Activated T-cell treated with anti-CD3 and anti-CD28 coated beads for 48 hours (primary cell): ENCODE measurements around the gene HMGB4.
A peak's percentile ranks its signal among the peaks of the same experiment; 100 is the strongest.

Experiments
- DNase-seq: peaks from one replicate; pipeline ENCODE4 v3.0.0-alpha.2; 2020; ENCODE audit warnings: low read depth

Gene HMGB4

DNA sequence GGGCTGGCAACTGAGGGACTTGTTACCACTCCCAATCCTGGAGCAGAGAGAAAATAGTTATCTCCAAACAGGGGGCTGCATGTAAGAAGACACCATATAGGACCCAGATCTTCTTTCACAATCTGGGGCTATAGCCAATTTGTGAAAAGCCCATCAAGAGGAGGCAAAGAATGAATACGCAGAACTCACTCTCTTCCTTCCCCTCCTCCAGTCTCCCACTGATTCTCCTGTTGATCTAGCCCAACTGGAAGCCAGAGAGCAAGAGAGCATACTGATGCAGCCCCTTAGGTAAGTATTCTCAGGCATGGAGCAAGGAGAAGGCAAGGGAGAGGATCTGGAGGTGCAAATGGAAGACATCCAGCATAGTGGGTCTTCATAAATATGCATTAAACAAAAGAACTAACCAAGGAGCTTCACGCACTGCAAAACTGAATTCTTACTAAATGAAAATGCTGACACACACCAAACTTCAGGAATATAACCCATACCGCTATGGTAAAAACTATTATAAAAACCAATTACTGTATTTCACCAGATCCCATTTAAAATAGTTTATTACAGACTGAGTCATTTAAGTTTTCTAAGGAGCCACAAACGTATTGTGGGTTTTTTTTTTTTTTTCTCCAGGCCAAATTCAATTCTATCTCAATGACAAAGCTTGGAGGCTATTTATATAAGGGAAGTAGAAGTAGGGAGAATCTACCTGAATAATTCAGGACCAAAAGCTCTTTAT is 15.5 kb upstream of the HMGB4 start:
- DNase-seq: no peak

DNA sequence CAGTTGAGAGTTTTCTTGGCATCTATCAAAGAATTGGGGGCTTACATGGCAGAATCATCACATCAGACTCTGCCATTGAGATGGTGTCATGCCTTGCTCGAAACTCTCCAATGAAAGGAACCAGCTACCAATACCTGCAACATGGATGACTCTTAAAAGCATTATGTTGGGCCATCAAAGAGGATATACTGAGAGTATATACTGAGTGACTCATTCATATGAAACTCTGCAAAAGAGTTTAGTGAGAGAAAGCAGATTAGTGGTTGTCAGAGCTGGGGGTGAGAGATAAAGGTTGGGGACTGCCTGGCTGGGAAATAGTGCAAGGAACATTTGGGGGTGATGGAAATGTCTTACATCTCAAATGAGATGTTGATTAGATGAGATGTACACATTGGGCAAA is 14.7 kb upstream of the HMGB4 start:
- DNase-seq: no peak

DNA sequence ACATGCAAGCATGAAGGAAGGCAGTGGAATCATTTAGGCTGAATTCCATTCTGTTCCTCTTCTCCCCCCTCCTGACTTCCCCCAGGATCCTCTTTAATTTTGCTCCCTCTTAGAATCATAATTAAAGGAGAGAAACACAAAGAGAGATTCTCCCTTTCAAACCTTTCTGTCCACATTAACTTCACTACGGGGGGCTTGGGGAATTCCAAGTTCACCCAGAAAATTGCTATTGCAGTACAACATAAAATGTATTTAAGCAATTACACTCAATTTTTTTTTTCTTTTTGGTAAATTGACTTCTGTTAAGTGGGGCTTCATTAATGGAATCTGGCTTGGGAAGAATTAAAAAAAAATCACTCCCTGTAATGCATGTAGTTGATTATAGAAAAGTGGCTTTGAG is 13.4 kb upstream of the HMGB4 start:
- DNase-seq: no peak

DNA sequence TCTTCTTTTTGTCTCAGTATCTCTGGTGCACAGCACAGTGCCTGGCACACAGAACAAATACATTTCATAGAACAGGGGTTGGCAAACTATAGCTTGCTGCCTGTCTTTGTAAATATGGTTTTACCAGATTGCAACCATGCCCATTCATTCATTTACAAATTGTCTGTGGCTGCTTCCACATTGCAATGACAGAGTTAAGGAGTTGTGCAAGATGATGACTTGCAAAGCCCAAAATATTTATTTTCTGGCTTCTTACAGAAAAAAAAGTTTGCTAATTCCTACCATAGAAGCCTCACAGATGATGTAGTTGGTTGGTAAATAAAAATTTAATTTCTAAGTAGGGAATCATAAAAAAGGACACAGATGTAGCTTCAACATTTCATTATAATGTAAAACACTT is 11.2 kb upstream of the HMGB4 start:
- no peak for DNase-seq

DNA sequence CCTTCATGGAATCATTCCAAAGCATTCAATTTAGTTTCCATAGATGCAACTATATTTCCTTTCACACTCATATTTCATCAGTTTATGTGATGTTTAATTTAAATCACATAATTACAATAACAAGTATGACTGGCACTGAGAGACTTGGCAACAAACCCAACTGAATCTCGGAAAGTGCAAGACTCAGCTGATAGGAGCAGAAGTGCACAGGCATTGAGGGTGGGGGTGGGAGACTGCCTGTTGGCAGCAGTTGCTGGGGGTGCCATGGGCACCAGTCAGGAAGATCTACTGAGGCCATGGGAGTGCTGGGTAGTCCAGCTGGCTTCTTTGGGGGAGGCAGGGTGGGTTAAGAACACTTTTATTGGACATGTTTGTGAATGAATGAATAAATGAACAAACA is 10.4 kb upstream of the HMGB4 start:
- no peak for DNase-seq

DNA sequence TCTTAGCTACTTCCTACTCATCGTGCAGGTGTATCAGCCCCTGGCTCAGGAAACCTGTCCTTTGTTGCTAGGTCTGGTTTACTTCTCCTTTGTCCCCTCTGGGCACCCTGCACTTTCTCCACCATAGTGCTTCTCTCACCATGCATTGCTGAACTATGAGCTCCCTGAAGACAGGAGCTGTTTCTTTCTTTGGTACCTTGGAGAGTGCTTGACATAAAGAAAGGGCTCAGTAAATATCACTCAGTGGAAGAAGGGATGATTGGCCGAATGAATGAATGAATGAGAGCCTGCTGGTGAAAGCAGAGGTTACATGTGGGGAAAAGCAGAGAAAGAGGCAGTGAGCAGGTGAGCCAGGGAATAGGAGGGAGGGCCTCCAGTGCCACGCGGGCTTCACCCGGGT is 9.8 kb upstream of the HMGB4 start:
- DNase-seq: no peak

DNA sequence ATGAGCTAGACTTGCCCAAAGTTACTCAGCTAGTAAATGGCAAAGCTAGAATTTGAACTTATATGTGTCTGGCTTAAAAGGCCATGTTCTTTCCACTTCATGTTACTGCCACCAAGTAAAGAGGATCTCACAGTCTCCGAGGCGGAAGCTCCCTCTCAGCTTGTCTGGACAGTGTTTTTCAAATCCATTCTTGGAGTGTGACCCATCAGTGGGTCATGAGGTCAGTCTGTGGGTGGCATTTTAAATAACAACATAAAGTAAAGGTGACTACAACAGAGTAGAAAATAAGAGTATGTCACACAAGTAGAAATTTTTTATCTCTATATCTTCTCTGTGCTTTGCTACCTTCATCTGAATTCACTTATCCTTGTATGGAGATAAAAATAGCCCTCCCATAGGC is 3.2 kb upstream of the HMGB4 start:
- no peak for DNase-seq

DNA sequence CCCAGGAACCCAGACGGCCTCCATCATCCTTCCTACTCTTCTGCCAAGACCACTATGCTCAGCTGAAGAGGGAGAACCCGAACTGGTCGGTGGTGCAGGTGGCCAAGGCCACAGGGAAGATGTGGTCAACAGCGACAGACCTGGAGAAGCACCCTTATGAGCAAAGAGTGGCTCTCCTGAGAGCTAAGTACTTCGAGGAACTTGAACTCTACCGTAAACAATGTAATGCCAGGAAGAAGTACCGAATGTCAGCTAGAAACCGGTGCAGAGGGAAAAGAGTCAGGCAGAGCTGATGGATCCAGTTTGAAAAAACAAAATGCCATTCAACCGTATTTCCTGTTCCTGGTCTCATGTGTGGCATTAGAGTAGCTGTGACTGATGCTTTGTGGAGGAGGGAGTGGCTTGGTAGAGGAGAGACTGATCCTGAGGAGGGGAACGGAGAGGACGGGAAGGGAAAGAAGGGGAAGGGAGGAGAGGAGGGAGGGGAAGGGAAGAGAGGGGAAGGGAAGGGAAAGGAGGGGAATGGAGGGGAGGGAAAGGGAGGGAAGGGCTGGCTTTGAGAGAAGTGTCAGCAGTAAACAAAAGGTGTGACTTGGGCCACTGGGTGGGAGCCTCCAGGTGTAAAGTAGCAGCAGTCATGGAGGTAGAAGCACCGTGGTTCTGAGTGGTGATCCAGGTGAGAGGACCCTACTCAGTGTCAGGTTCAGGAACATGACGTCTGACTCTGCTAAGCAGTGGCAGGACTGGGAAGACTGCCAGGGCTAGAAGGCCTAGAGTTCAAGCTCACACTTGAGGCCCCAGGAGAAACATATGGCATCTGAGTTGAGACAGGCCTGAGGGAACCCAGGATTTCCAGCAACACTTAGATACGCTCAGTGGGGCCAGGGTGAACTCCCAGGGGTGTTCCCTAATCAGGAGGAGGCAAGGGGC is 846 bp downstream of the HMGB4 start:
- DNase-seq: no peak

DNA sequence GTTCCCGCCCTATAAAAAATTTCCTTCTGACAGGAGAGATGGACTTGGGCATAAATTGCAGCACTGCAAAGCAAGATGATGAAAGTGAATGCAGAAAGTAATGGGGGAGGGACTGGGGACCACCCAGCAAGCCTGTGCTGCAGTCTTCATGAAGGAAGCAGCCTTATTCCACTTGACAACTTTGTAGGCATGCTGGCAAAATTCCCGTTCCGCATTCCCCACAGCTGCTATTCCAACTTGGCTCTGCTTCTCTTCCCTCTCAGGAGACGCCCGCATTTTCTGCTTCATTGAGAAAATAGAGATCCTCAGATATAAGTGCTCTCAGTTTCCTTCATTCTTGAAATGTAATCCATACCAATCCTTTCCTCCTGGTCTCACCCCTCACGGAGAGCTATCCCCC is 2.4 kb downstream of the HMGB4 start:
- DNase-seq: no peak

DNA sequence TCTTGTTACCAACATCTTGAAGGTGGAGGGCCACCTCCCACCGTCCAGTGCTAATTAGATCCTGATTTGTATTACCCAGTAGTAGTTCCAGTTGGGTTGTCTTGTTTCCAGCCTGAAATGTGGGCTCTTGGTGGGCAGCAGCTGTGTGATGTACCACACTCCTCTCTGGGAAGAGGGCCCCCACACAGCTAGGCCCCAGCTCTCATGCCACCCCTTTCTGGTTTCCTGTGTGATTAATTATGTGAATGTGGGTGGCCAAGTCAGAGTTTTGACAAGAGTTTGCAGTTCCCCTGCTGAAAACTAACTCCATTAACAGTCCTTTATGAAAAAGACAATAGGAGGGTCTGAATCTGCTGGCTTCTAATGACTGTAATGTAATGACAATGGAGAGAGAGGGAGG is 3.8 kb downstream of the HMGB4 start:
- DNase-seq: peak; percentile 0

DNA sequence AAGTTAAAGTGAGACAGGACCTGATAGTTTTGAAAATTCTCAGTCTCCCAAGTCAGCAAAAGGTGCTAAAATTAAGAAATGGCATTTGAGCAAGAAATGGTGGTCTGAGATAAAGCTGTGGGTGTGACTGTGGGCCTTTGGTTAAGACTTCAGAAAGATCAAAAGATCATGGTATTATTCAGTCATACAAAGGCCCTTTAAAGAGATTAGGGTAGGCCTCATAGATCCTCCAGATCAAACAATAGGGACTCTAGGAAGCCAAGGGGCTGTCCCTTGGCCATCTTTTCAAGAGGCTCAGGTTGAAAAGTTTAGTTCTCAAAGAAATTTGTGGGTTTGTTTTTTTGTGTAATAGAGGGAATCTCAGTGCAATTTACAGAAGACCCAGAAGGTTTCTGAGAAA is 8.4 kb downstream of the HMGB4 start:
- DNase-seq: no peak

DNA sequence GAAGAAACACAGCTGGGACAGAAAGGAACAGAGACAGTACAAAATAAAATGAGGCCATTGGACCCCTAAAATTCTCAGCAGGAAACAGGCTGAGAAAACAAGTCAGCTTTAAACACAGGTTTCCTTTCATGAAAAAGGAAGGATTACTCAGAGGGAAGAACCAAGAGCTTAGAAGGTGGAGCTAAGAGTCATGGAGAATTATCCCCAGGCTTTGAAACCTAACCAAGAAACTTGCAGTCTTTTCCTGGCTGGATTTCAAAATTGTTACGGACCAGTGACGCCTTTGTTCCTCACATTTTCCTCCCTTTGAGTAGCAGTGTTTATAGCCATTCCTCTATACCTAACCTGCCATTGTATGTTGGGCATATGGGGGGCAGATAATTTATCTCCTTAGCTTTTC is 8.8 kb downstream of the HMGB4 start:
- DNase-seq: no peak

DNA sequence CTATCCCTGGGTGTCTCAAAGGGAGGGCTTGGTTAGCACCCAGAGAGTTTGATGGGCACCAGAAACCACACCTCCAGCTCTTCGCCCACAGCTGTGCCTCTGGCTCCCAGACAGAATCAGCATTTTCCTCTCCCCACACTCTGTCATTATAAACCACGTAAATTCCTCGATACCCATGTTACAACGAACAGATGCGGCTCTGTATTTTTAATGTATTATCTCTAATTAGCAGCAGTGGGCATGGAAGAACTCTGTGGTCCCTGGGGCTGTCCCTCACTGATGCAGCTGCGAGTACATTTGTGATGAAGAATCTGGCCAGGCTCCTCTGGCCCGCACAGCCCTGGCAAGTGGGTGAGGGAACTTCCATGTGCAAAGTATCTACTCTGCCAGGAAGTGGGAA is 10.8 kb downstream of the HMGB4 start:
- DNase-seq: no peak

DNA sequence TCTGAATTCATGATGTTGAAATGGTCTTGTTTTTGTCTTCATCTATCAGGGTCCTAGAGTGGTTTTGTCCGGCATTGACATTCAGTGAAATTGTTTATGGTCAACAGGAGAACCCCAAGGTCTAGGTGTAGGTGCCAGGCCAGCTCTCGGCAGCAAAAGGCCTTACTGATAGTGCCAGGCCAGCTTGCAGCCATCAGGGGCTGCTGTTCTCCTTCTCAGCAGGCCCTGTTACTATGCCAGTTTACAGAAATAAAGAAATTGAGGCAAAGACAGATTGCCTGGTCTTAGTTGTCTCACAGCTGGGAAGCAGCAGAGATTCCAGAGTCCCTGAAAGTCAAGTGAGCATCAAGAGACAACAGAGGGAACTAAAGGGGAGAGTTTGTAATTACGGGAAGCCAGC is 12.0 kb downstream of the HMGB4 start:
- DNase-seq: no peak

DNA sequence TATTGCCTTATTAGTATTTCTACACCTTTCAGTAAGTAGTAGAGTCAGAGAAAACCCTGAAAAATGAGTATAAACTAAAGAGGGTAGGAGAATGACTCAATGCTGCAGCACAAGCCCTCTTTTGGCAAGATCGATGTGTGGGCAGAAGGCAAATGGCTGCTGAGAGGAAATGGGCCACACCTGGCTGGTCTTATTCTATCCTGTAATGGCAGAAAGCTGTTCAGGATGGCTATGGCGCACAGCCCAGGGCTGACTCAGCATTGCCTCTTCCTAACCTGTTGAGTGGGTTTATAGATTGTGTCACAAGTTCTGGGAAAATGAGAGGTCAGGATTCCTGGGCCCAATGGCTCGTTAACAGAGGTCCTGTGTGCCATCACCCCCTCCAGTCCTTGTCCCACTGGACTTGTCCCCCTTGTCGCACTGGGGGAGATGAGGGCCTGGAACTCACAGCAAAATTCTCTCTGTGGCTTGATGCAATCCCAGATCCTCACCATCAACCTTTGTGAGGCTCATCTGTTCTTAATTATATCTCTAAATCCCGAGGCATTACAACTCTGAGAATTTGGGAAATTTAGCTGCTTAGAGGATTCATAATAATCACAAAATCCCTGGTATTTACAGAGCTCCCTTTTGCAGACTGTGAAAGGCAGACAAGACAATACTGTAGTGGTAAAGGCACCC is 13.2 kb downstream of the HMGB4 start:
- no peak for DNase-seq

DNA sequence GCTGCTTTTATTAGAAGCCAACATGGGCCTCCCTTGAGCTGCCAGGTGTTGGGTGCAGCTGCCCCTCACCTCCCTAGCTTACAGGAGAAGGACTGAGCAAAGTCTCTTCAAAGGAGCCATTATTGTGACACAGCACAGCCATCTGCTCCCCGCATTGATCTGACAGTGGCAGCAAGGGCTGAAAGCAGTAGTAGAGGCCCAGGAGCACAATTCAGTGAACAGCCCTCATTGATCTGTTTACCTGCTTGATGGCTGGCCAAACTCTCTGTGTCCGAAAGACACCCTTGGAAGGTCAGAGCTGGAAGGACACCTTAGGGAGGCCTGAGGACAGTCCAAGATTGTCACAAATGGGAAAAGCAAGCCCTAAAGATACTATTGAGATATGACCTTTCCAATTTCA is 14.5 kb downstream of the HMGB4 start:
- DNase-seq: no peak

DNA sequence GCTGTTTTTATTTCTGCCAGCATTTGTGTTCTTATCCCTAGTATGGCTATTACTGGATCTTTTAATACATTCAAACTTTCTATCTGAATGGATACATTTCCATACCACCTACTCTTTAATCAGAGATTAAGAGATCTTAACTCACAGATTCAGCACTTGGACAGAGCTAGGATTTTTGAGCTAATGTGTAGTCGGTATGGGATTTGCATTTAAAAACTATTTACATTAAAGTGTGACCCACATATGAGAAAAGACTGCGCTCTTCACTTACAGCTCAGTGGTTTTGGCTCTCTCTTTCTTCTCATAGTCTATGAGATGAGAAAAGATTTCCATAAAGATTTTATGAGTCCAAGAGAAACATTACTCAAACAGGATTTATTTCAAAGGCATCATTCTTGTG is 16.4 kb downstream of the HMGB4 start:
- DNase-seq: no peak

DNA sequence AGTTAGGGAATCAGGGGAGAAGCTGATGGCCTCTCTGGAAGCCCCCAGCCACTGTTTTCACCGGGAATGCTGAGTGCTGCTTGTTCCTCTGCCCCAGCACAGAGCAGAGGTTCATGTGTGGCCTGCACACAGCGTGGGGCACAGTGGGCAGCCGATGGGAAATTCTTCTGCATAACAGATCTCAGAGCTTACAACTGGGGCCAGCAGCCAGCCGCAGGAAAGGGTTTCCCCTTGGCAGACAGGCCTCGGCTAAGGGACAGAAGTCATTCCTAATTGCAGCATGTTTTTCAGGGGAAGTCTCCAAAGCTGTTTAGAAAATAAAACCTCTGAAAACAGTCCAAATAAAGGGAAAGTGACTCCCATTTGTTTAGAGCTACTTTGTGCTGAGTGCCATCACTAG is 22.6 kb downstream of the HMGB4 start:
- no peak for DNase-seq

DNA sequence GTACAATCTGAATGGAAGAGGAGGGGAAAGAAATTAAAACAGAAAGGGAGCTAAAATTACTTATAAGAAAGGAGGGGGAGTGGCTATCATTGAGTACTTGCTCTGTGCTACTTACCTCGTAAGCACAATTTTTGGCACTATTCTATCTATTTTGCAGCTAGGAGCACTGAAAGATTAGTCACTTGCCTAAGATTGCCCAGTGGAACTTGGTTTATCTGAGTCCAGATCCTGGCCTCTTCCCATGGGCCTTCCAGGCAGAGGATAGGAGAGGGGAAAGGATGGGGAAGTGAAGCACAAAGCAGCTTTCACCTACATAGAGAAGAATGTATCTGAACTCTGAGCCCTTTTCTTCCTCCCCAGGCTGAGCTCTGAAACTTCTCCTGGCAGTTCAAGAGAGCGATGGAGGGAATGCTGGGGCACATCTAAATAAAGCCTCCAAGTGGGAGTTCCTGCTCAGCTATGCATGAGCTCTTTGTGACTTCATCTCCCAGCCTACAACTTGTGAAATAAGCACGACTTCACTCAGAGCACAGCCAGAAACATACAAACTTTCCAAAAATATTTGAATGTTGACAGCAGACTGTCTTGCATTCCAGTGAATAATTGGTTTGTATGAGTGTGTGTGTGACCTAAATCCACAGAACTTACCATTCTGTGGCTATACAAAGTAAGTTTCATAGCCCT is 29.4 kb downstream of the HMGB4 start:
- DNase-seq: no peak

DNA sequence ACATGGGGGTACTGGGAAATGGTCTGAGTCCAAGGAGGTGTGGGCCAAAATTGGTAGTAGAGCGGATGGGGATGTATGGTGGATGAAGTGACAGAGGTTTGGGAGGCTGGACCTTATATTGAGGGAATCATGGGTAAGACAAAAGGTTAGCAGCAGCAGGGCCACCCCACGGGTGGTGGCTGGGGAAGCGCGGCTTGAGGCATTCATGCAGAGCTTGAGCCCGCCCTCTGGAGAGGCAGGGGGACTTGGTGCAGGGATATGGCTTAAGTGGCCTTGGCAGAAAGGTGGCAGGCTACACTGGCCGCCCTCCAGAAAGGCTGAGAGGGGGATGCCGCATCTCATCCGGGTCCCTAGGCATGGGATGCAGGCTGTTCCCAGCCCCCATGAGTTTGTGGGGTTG is 31.5 kb downstream of the HMGB4 start:
- DNase-seq: no peak

DNA sequence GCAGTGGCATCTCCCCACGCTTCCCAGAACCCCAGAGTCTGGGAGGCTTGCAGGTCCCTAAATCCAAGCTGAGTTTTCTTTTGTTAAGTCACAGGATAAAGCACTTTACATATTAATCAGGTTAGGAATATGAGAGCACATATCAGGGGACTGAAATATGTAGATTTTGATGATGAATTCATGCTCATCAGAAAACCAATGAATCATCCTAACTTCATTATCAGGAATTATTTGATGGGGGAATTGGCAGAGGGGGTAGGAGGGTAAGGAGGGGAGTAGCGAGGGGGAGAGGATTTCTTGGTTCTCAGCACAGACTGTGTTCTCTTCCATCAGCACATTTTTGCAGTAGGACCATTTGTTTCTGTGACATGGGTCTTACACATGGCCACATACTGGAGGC is 32.1 kb downstream of the HMGB4 start:
- no peak for DNase-seq

DNA sequence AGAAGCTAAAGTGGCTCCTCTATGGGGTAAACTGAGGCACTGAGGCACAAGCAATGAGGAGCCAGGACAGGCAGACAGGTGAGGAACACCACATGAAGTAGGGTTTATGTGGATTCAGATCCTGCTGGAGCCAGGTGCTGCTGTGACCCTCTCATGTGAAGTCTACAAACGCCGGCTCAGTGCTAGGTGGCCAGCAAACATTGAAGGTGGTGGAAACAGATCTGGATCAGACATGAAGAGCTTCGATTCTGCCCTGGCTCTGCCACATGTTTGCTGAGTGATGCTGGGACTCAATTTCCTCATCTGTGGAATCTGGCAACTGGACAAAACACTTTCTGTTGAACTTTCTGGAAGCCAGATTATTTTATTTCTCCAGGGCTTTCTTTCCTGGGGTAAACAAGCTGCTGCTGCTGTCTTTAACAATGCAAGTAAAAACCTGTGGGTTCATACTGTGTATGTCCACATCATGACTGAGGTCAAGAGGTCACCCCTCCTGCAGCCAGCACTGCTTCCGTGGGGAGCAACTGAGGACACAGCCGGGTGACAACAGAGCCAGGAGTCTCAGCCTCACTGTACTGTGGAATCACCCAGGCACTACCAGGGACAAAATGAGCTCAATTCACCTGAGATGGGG is 33.3 kb downstream of the HMGB4 start:
- DNase-seq: no peak
